Measurements from ENCODE around the gene GREB1. TPM values are rescaled to one million over a fixed set of nuclear protein-coding genes. Genes with fewer than 3 reads are reported as not detected.

GREB1 gene
- total and polyA plus RNA-seq, 2 of the 13 experiments (the other 11 are each of a cell fraction or from before 2014, with no cell fraction given): 31.3 to 61.2 TPM

GRCh38 chr2:11550302-11550701, 16.5 kb downstream of the GREB1 start (continued):
- TF ChIP-seq CTCF (CRISPR knock-in tag; IDR thresholded peaks at IDR 0.05) (no peak), GPN1 (CRISPR knock-in tag; IDR thresholded peaks at IDR 0.05; ENCODE audit: borderline replicate concordance) (no peak), ATRX (CRISPR knock-in tag; IDR thresholded peaks at IDR 0.05; ENCODE audit: borderline replicate concordance) (no peak), NFE2L2 (IDR thresholded peaks at IDR 0.05; ENCODE audit: low read length) (no peak), ZNF430 (CRISPR knock-in tag; IDR thresholded peaks at IDR 0.05) (no peak), ZBTB21 (CRISPR knock-in tag; IDR thresholded peaks at IDR 0.05) (no peak), PRDM15 (CRISPR knock-in tag; IDR thresholded peaks at IDR 0.05) (no peak), CEBPG (CRISPR knock-in tag; IDR thresholded peaks at IDR 0.05) (peak; percentile 94), ZNF577 (CRISPR knock-in tag; IDR thresholded peaks at IDR 0.05; ENCODE audit: borderline replicate concordance, low read depth) (no peak), HOXA3 (CRISPR knock-in tag; IDR thresholded peaks at IDR 0.05) (peak; percentile 51; the same call in 1 of the 2 replicates), MIXL1 (CRISPR knock-in tag; IDR thresholded peaks at IDR 0.05) (no peak), HMGXB4 (CRISPR knock-in tag; IDR thresholded peaks at IDR 0.05; ENCODE audit: borderline replicate concordance in 1 of 2, low read depth in 1 of 2) (no peak), DBP (CRISPR knock-in tag; IDR thresholded peaks at IDR 0.05; ENCODE audit: not compliant biosample characterization) (no peak), THAP11 (CRISPR knock-in tag; IDR thresholded peaks at IDR 0.05) (no peak), LCORL (IDR thresholded peaks at IDR 0.05) (no peak), LCORL (CRISPR knock-in tag; IDR thresholded peaks at IDR 0.05) (0 out of 2 replicates have a peak, but pooled peaks have one; percentile 57), ZNF672 (CRISPR knock-in tag; IDR thresholded peaks at IDR 0.05) (no peak), ASH2L (IDR thresholded peaks at IDR 0.05; ENCODE audit: insufficient read length, low read depth, low read length) (peak; percentile 24), ZNF615 (CRISPR knock-in tag; IDR thresholded peaks at IDR 0.05; ENCODE audit: borderline replicate concordance) (no peak), ZNF232 (CRISPR knock-in tag; IDR thresholded peaks at IDR 0.05; ENCODE audit: borderline replicate concordance) (no peak), ZSCAN12 (CRISPR knock-in tag; IDR thresholded peaks at IDR 0.05) (no peak), BRCA1 (CRISPR knock-in tag; IDR thresholded peaks at IDR 0.05) (no peak), HNF1B (CRISPR knock-in tag; IDR thresholded peaks at IDR 0.05) (no peak)

Measured in HepG2 (cell line).